IMR-90 (cell line): ENCODE data around the gene LMBRD2. TPM values are rescaled to one million over a fixed set of nuclear protein-coding genes. Genes with fewer than 3 reads are reported as not detected.

ENCODE experiments used
- ATAC-seq: fragments of 200-7000 bp; cut with Tn5 transposase; 2 replicates; pipeline ENCODE4 v1.9.1; 2020; ENCODE audit warnings: low read depth, mild to moderate bottlenecking, moderate library complexity
- BruUV-seq: library from RNA; stranded (reverse); fragments of 400-500 nt; replicated peaks from 2 replicates; lab custom pipeline; 2021; lab: Mats Ljungman, UMichigan
- CTCF ChIA-PET: fragments of 300-600 bp; formaldehyde crosslinking; extraction: SDS; loops from one replicate; lab custom pipeline; 2021; ENCODE audit warnings: antibody characterized with exemption; lab: Yijun Ruan, JAX
- POLR2A ChIA-PET: fragments of 300-600 bp; sonication (Branson Sonifier 250); formaldehyde crosslinking; loops from one replicate; lab custom pipeline; 2022; ENCODE audit warnings: antibody characterized with exemption; ENCODE audit not compliant: unreplicated experiment; lab: Charles Lee
- DNase-seq: peaks from one replicate; pipeline ENCODE4 v3.0.0; 2013
- H2AFZ ChIP-seq: replicated peaks from 2 replicates; pipeline ENCODE3; 2013; ENCODE audit warnings: low read length, mild to moderate bottlenecking; ENCODE audit not compliant: poor library complexity
- H2AK5ac ChIP-seq: 2 replicates; pipeline ENCODE4 v1.6.1; 2013; ENCODE audit warnings: low read depth, low read length, inconsistent platforms
- H2AK9ac ChIP-seq: replicated peaks from 2 replicates; pipeline ENCODE3; 2013; ENCODE audit warnings: mild to moderate bottlenecking, low read depth, low read length, moderate library complexity; ENCODE audit not compliant: poor library complexity
- H2BK120ac ChIP-seq: 2 replicates; pipeline ENCODE4 v1.6.1; 2013; ENCODE audit warnings: low read depth, low read length, inconsistent platforms
- H2BK15ac ChIP-seq: 3 replicates; pipeline ENCODE4 v1.6.1; 2013; ENCODE audit warnings: low read depth, low read length, inconsistent platforms
- H2BK20ac ChIP-seq: 2 replicates; pipeline ENCODE4 v1.6.1; 2013; ENCODE audit warnings: low read depth, mild to moderate bottlenecking, inconsistent platforms, low read length, moderate library complexity
- H2BK5ac ChIP-seq: 2 replicates; pipeline ENCODE4 v1.6.1; 2013; ENCODE audit warnings: mild to moderate bottlenecking, low read depth, low read length, inconsistent platforms; ENCODE audit not compliant: poor library complexity, severe bottlenecking
- H3K14ac ChIP-seq: replicated peaks from 2 replicates; pipeline ENCODE4 v1.6.1; 2013; ENCODE audit warnings: low read depth, low read length, inconsistent platforms
- H3K18ac ChIP-seq: 2 replicates; pipeline ENCODE4 v1.6.1; 2013; ENCODE audit warnings: low read depth, low read length, control low read depth
- H3K23ac ChIP-seq: 2 replicates; pipeline ENCODE4 v1.6.1; 2013; ENCODE audit warnings: low read depth, low read length, inconsistent platforms
- H3K27ac ChIP-seq: 2 replicates; pipeline ENCODE4 v1.5.1; 2013; ENCODE audit warnings: mild to moderate bottlenecking, control low read depth, low read length; ENCODE audit not compliant: insufficient read depth
- H3K27me3 ChIP-seq: 2 replicates; pipeline ENCODE4 v1.6.1; 2013; ENCODE audit warnings: low read length; ENCODE audit not compliant: control insufficient read depth, insufficient read depth
- H3K36me3 ChIP-seq: 2 replicates; pipeline ENCODE4 v1.6.1; 2013; ENCODE audit warnings: low read length, mixed read lengths; ENCODE audit not compliant: control insufficient read depth, insufficient read depth
- H3K4ac ChIP-seq: 2 replicates; pipeline ENCODE4 v1.6.1; 2013; ENCODE audit warnings: low read depth, low read length, inconsistent platforms
- H3K4me1 ChIP-seq: 2 replicates; pipeline ENCODE4 v1.6.1; 2013; ENCODE audit warnings: low read length, mixed read lengths; ENCODE audit not compliant: control insufficient read depth, insufficient read depth
- H3K4me2 ChIP-seq: 2 replicates; pipeline ENCODE4 v1.6.1; 2013; ENCODE audit warnings: low read depth, mild to moderate bottlenecking, control low read depth, low read length, moderate library complexity
- H3K4me3 ChIP-seq: 2 replicates; pipeline ENCODE4 v1.5.1; 2013; ENCODE audit warnings: low read depth, mild to moderate bottlenecking, control low read depth, low read length, moderate library complexity; ENCODE audit not compliant: insufficient read depth
- H3K56ac ChIP-seq: 2 replicates; pipeline ENCODE4 v1.6.1; 2013; ENCODE audit warnings: low read length, inconsistent platforms; ENCODE audit not compliant: insufficient read depth; ENCODE audit errors: extremely low read depth
- H3K79me1 ChIP-seq, 2 experiments: 2 replicates each; pipeline ENCODE4 v1.6.1; 2013; ENCODE audit warnings: low read length in 2 of 2, inconsistent platforms in 1 of 2, low read depth in 1 of 2
- H3K9ac ChIP-seq: 2 replicates; pipeline ENCODE4 v1.6.1; 2013; ENCODE audit warnings: low read depth, low read length, control low read depth
- H3K9me1 ChIP-seq: 2 replicates; pipeline ENCODE4 v1.6.1; 2013; ENCODE audit warnings: low read length, inconsistent platforms; ENCODE audit not compliant: insufficient read depth
- H3K9me3 ChIP-seq: 2 replicates; pipeline ENCODE4 v1.6.1; 2013; ENCODE audit warnings: low read length; ENCODE audit not compliant: control insufficient read depth, insufficient read depth
- H4K20me1 ChIP-seq: 2 replicates; pipeline ENCODE4 v1.6.1; 2013; ENCODE audit warnings: low read length, inconsistent platforms; ENCODE audit not compliant: insufficient read depth
- H4K5ac ChIP-seq: 2 replicates; pipeline ENCODE4 v1.6.1; 2013; ENCODE audit warnings: mild to moderate bottlenecking, low read depth, low read length, control low read depth
- H4K8ac ChIP-seq, 2 experiments: 2 replicates each; pipeline ENCODE4 v1.6.1; 2013; ENCODE audit warnings: low read depth in 2 of 2, low read length in 2 of 2, control low read depth in 1 of 2, inconsistent platforms in 1 of 2
- H4K91ac ChIP-seq: 2 replicates; pipeline ENCODE4 v1.6.1; 2013; ENCODE audit warnings: low read depth, low read length, inconsistent platforms; ENCODE audit not compliant: insufficient read depth
- CEBPB ChIP-seq: IDR thresholded peaks from 2 replicates; pipeline ENCODE4 v1.6.1; 2012; ENCODE audit warnings: low read depth, low read length, improper control_type of control experiment
- CHD1 ChIP-seq: IDR thresholded peaks from 2 replicates; pipeline ENCODE4 v1.6.1; 2012; ENCODE audit warnings: low read depth, low read length, improper control_type of control experiment
- ELK1 ChIP-seq: fragments of 150-350 bp; IDR thresholded peaks from 2 replicates; pipeline ENCODE4 v1.6.1; 2016; ENCODE audit warnings: low read depth, mild to moderate bottlenecking, low read length, moderate library complexity, borderline replicate concordance
- FOS ChIP-seq: fragments of 150-350 bp; IDR thresholded peaks from 2 replicates; pipeline ENCODE4 v1.6.1; 2016; ENCODE audit warnings: low read depth, low read length
- MAFK ChIP-seq: IDR thresholded peaks from 2 replicates; pipeline ENCODE4 v1.6.1; 2012; ENCODE audit warnings: low read depth, low read length, improper control_type of control experiment
- MAZ ChIP-seq: IDR thresholded peaks from 2 replicates; pipeline ENCODE4 v1.6.1; 2012; ENCODE audit warnings: low read depth, mild to moderate bottlenecking, low read length, improper control_type of control experiment, moderate library complexity, borderline replicate concordance
- NFE2L2 ChIP-seq: fragments of 150-350 bp; IDR thresholded peaks from 2 replicates; pipeline ENCODE4 v1.6.1; 2016; ENCODE audit warnings: low read depth, mild to moderate bottlenecking, low read length
- POLR2A ChIP-seq: IDR thresholded peaks from 2 replicates; pipeline ENCODE4 v1.6.1; 2012; ENCODE audit warnings: mild to moderate bottlenecking, low read depth, low read length
- RAD21 ChIP-seq: IDR thresholded peaks from 2 replicates; pipeline ENCODE4 v1.6.1; 2012; ENCODE audit warnings: low read length, improper control_type of control experiment
- RCOR1 ChIP-seq: IDR thresholded peaks from 2 replicates; pipeline ENCODE4 v1.6.1; 2012; ENCODE audit warnings: mild to moderate bottlenecking, low read length, improper control_type of control experiment; ENCODE audit not compliant: insufficient replicate concordance
- WGBS, 2 experiments: methylation state at CpG; one replicate each; pipeline versions ENCODE4 v1.1.5 to v1.1.7; 2013; ENCODE audit warnings: missing lambda C conversion rate in 2 of 2; ENCODE audit not compliant: insufficient read length in 1 of 2; ENCODE audit errors: extremely low coverage in 2 of 2; 5-methylcytosine and 5-hydroxymethylcytosine counted together
- dilution Hi-C: fragments of 300-500 bp; cut with HindIII; formaldehyde crosslinking; loops from one replicate; pipeline ENCODE4 v1.14.3; 2018; ENCODE audit warnings: low sequenced_read_pairs; ENCODE audit not compliant: unreplicated experiment
- in situ Hi-C: fragments of 300-500 bp; cut with MboI; formaldehyde crosslinking; loops from 3 replicates; pipeline ENCODE4 v1.14.3; 2019; ENCODE audit warnings: low sequenced_read_pairs, inconsistent platforms, mixed read lengths
- intact Hi-C: fragments of 100-400 bp; cut with micrococcal nuclease; formaldehyde crosslinking; loops from 2 replicates; pipeline ENCODE4 v1.10.0; 2022
- polyA plus RNA-seq, 3 experiments: library from polyadenylated mRNA; depleted of rRNA; stranded (reverse); fragments of >200 nt; gene quantifications; 2 replicates each; pipeline ENCODE4 v1.2.3, GENCODE V29; 2012; ENCODE audit warnings: low replicate concordance in 1 of 3
- total RNA-seq: library from RNA; depleted of rRNA; stranded (reverse); fragments of >200 nt; gene quantifications from 2 replicates; pipeline ENCODE4 v1.2.3, GENCODE V29; 2012
- TF ChIP-seq, protein P1 (sequence below): fragments of 150-350 bp; IDR thresholded peaks from 2 replicates; pipeline ENCODE4 v1.6.1; 2017; ENCODE audit warnings: mild to moderate bottlenecking, antibody characterized with exemption, low read length, low read depth
- TF ChIP-seq, protein P2 (sequence below): conservative IDR thresholded peaks from 2 replicates; pipeline ENCODE4 v1.5.1; 2012; ENCODE audit warnings: mild to moderate bottlenecking, low read depth, low read length, improper control_type of control experiment

LMBRD2 gene
- total and polyA plus RNA-seq, 2 of the 4 experiments (the other 2 are of a cell fraction), result 1.8 to 5.2 TPM

DNA sequence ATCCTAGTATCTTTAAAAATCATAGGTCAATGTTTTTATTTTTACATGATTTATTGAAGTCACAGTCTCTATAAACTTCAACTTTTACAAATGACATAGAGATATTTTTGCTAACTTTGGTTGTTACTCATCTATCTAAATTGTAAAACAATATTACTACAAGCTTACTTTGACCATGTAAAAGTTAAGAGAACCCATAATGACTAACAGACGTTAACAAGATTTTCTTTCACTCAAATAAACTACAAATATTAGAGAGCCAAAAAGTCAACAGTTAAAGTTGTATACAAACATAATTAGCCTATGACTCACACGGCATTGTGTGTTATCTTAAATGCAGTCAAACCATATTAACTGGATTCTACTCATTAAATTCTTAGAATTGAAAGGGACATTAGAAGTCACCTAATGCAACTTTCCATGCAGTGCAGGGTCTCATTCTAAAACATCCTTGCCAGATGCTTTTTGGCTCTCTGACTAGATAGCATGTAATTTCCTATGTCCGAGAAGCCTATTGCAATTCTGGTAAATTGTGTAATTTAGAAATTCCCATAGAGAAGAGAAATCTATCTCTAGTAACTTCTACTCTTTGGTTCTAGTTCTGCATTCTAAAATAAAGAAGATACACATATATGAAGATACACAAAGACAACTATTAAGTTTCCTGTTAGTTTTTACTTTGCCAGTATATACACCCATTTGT lies 42.8 kb downstream of the LMBRD2 start:
- POLR2A ChIA-PET, result no interaction called here
- CTCF ChIA-PET, result no interaction called here
- H3K27me3 ChIP-seq, result no peaks in the 10 kb centered on the region

More for the DNA sequence above, 42.8 kb downstream of the LMBRD2 start:
- no peak overlapping the region for H2BK20ac ChIP-seq
- H3K27ac ChIP-seq, result no peak overlapping the region
- no peak overlapping the region for H3K4ac ChIP-seq
- no peak overlapping the region for H2AFZ ChIP-seq
- H3K4me3 ChIP-seq, result no peak overlapping the region
- 0 out of 2 replicates have a peak, but pooled peaks have one; percentile 47 for ATAC-seq
- TF ChIP-seq, protein P1, sequence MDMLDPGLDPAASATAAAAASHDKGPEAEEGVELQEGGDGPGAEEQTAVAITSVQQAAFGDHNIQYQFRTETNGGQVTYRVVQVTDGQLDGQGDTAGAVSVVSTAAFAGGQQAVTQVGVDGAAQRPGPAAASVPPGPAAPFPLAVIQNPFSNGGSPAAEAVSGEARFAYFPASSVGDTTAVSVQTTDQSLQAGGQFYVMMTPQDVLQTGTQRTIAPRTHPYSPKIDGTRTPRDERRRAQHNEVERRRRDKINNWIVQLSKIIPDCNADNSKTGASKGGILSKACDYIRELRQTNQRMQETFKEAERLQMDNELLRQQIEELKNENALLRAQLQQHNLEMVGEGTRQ, result no peak
- TF ChIP-seq RAD21 (no peak), POLR2A (no peak), MAZ (no peak), CEBPB (no peak), RCOR1 (no peak), FOS (no peak), NFE2L2 (no peak), ELK1 (no peak), MAFK (no peak), CHD1 (no peak)
- TF ChIP-seq, protein P2, sequence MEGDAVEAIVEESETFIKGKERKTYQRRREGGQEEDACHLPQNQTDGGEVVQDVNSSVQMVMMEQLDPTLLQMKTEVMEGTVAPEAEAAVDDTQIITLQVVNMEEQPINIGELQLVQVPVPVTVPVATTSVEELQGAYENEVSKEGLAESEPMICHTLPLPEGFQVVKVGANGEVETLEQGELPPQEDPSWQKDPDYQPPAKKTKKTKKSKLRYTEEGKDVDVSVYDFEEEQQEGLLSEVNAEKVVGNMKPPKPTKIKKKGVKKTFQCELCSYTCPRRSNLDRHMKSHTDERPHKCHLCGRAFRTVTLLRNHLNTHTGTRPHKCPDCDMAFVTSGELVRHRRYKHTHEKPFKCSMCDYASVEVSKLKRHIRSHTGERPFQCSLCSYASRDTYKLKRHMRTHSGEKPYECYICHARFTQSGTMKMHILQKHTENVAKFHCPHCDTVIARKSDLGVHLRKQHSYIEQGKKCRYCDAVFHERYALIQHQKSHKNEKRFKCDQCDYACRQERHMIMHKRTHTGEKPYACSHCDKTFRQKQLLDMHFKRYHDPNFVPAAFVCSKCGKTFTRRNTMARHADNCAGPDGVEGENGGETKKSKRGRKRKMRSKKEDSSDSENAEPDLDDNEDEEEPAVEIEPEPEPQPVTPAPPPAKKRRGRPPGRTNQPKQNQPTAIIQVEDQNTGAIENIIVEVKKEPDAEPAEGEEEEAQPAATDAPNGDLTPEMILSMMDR, result no peak
- H4K20me1 ChIP-seq, result no peaks in the 10 kb centered on the region
- no peak overlapping the region for H4K5ac ChIP-seq
- no peak overlapping the region for H2AK9ac ChIP-seq
- H2AK5ac ChIP-seq, result no peak overlapping the region
- H3K56ac ChIP-seq, result no peak overlapping the region
- no peak overlapping the region for H4K8ac ChIP-seq
- H2BK15ac ChIP-seq, result no peak overlapping the region
- in situ Hi-C loops, result no loop called here
- BruUV-seq, result no TSS peak
- no peak overlapping the region for H3K18ac ChIP-seq
- intact Hi-C loops, result no loop called here
- no peaks in the 10 kb centered on the region for H3K9me3 ChIP-seq
- H3K14ac ChIP-seq, result no peak overlapping the region
- no peaks in the 10 kb centered on the region; the same call in 1 of the 2 replicates for H3K4me1 ChIP-seq
- H3K23ac ChIP-seq, result no peak overlapping the region
- WGBS, 2 experiments, result no CpG with 5 or more reads among the region's 3 CpGs
- peaks cover 3% of the 10 kb centered on the region; the same call in 1 of the 2 replicates for H3K36me3 ChIP-seq
- DNase-seq, result no peak
- H2BK120ac ChIP-seq, result no peak overlapping the region
- no peaks in the 10 kb centered on the region for H3K9me1 ChIP-seq
- no peak overlapping the region for H2BK5ac ChIP-seq
- H3K9ac ChIP-seq, result no peak overlapping the region
- no peak overlapping the region for H3K4me2 ChIP-seq
- dilution Hi-C loops, result no loop called here
- no peaks in the 10 kb centered on the region for H3K79me1 ChIP-seq
- H4K91ac ChIP-seq, result no peak overlapping the region
